Medulla oblongata (tissue), 1 donor: ENCODE results near the gene DPAGT1.
"Not testable (repeated sequence)": the region's sequence is repeated elsewhere in the genome, so short reads cannot be mapped to it uniquely, and the experiment has no call there.

Source experiments
- DNase-seq: peaks from one replicate; pipeline ENCODE4 v3.0.0-alpha.2; 2015; ENCODE audit errors: extremely low spot score

The DPAGT1 gene

DNA sequence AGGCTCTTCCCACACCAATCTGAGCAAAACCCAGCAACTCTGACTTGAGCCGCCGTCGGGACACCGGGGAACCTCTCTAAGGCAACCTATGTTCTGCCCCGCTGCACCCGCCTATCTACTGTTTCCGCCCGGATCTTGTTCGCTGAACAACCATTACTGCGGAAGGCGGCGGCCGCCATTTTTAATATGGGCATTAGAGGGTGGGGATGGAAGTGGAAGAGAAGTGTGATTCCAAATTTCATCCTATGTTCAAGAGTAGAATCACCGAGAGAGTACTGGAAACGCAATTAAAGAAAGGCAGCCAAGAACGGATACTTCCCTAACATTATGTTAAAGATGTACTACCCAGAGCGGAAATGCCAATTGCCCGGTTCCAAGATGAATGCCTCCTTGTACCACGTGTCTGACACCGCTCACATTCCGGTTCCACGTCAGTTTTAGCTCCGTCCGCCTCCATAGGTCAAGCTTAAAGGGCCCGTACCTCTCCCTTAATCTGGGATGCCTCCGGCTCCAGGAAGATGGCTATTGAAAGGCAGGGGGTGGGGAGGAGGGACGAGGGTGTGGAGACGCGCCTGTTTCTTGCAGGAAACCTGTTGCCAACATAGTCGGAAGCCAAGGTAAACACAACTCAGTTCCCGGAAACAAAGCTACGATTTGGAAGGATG lies at the start of gene DPAGT1:
Gene DPAGT1 (minus strand): TSS at position 95 of the 665 bp plus-strand sequence. CDS start 198 bp downstream, outside the sequence.
- DNase-seq: peak; percentile 97

GRCh38 chr11:119149786-119150275 lies 48.2 kb upstream of the DPAGT1 start:
- no peak for DNase-seq

GRCh38 chr11:119149018-119149785 lies 47.5 kb upstream of the DPAGT1 start, which contains the start of gene ABCG4:
ABCG4 (plus strand) TSS chr11:119149052; CDS start chr11:119149966, 914 bp downstream.
- DNase-seq: no peak

GRCh38 chr11:119148720-119149017 lies 47.0 kb upstream of the DPAGT1 start:
- DNase-seq: no peak

DNA sequence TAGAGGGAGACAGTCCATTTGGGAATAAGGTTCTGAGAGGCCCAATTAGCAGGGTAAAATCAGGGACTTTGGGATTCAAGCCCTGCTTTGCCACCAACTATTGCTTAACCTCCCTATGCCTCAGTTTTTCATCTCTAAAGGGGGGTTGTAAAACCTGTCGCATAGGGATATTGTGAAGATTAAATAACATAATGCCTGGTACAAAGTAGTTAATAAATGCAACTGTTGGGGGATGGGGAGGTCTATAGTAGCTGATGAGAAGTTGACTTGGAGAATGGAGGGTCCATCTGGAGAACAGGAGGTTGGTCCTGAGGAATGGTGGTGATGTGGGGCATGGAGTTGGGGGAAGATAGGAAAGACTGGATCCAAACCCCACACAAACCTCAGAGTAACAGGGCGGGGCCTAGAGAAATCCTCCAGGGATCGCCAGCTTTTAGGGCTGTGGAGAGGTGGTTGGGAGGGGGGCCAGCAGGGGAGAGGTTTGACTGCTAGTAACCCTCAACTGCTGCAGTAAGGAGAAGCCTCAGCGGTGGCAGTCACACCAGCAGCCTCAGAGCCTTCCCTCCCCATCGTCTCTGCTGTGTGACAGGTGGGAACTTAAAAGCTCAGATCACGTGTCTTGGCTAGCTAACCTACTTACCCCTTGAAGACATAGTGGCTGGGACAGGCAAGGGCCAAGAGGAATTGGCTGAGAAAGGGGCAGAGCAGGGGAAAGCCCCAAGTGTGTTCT lies 46.1 kb upstream of the DPAGT1 start:
- no peak for DNase-seq

- no peak for DNase-seq
Measured at GRCh38 chr11:119145551-119145950, 43.9 kb upstream of the DPAGT1 start.

- DNase-seq: peak; percentile 56
Measured at GRCh38 chr11:119144825-119145486, 43.3 kb upstream of the DPAGT1 start.

GRCh38 chr11:119139276-119139675 lies 37.6 kb upstream of the DPAGT1 start:
- DNase-seq: not testable (repeated sequence)

- DNase-seq: no peak
Measured at GRCh38 chr11:119134389-119134978, 32.8 kb upstream of the DPAGT1 start.

DNA sequence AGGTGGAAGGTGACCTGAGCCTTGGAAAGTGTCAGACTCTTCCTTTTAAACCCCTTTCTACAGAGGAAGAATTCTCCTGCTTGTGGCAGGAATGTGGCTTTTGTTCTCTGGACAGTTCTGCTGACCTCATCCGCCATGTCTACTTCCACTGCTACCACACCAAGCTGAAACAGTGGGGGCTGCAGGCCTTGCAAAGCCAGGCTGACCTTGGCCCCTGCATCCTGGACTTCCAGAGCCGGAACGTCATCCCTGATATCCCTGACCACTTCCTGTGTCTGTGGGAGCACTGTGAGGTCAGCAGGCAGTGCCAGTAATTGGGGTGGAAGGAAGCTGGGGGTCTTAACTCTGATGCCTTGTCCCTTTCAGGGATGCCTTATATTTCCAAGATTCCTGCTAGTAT lies 29.0 kb upstream of the DPAGT1 start:
- DNase-seq: no peak

GRCh38 chr11:119126675-119127268 lies 25.1 kb upstream of the DPAGT1 start:
- DNase-seq: no peak

DNA sequence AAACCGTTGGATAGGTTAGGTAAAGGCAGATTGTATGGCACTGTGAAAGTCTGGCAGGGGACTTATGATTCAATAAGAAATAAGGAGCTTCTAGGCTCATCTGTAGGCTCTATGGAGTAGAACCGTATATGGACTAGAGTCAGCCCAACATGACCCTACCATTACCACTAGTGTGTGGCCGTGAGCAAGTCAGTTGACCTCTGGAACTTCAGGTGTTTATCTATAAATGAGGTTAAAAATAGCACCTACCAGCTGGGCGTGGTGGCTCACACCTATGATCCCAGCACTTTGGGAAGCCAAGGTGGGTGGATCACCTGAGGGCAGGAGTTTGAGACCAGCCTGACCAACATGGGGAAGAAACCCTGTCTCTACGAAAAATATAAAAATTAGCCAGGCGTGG lies 24.2 kb upstream of the DPAGT1 start:
- no peak for DNase-seq

DNA sequence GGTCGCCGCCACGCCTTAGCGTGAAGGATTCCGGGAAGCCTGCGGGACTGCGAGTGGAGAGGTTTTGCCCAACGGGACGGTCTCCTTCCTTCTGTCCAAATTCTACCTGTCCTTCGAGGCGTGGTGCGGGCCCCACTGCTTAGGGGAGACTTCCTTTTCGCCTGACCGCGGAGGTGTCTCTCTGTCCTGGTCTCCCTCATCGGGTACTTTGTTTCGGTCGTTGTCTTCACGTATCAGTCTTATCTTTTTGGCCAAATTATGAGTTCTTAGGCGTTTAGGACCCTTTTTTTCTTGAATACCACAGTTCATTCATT lies 20.1 kb upstream of the DPAGT1 start:
- DNase-seq: no peak

- peak; percentile 99 for DNase-seq
Measured at GRCh38 chr11:119121008-119121810, 19.6 kb upstream of the DPAGT1 start, which contains the start of gene HINFP. HINFP (plus strand) TSS chr11:119121580; CDS start chr11:119126945, 5,365 bp downstream.

- DNase-seq: peak; percentile 44
Measured at GRCh38 chr11:119120639-119121007, 19.0 kb upstream of the DPAGT1 start.

DNA sequence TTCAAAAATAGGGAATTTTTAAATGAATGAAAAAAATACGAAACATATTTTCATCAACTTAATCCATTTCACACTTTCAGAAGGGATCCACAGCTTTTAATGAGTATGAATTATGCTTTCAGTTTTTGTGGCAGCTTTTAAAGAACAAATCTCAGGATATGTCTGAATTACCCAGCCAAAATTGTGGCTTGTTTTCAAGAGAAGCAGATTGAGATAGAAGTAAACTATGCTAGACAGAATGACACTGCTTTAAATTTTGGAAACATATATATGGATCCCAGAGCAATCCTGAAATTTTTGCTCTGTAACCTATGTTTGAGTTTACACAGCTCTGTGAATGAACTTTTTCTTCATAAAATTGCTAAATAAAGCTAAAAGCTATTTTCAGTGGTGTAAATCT lies 17.3 kb upstream of the DPAGT1 start:
- DNase-seq: no peak

- no peak for DNase-seq
Measured at GRCh38 chr11:119118227-119118626, 16.6 kb upstream of the DPAGT1 start.

GRCh38 chr11:119117004-119117706 lies 15.5 kb upstream of the DPAGT1 start:
- DNase-seq: no peak

DNA sequence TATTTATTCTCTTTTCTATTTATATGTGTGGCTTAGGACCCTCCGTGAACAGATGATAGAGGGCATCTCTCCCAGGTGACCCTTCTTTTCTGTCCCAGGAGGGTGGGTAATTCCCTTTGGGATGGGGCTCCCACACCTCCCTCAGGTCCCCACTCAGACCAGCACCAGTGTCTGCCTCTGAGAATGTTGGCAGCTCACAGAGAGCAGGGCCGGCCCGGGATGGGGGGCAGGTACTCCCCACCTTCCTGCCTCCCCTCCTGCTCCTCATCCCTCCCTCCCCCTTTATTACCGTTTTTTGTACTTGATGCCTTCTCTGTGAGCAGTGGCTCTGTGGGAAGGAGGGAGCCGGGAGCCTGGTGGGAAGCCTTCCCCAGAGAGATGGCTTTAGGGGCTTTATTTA lies 14.9 kb upstream of the DPAGT1 start:
- DNase-seq: no peak

GRCh38 chr11:119116235-119116594 lies 14.6 kb upstream of the DPAGT1 start:
- DNase-seq: no peak
